Measurements from ENCODE around the gene GALNT17.
"Not testable (repeated sequence)": the region's sequence is repeated elsewhere in the genome, so short reads cannot be mapped to it uniquely, and the experiment has no call there.

GALNT17 gene

GRCh38 chr7:71243736-71244410 is 111.9 kb downstream of the GALNT17 start:
- no peak for TF ChIP-seq CTCF (IDR thresholded peaks at IDR 0.05; ENCODE audit: extremely low read depth, missing control alignments)

DNA sequence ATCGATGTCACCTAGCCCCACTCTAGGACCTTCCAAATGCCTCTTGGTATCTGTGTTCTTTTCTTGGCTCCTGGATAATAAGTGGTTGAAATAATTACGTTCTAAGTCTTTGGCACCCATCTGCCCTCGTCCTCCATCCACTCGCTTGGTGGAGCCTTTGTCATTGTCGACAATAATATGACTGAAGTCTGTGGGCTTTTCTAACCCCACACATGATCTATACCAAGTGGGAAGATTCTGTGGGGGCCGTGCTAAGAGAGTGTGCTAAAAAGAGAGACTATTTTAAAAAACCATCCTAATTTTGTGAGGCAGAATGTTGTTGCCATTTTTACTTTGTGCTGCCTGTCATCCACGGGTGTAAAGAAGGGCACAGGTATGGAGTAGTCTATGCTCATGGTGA is 113.1 kb downstream of the GALNT17 start:
- no peak for TF ChIP-seq CTCF (IDR thresholded peaks at IDR 0.05; ENCODE audit: extremely low read depth, missing control alignments)
- no peak for DNase-seq (ENCODE audit: low spot score)

More at GRCh38 chr7:71243736-71244410, 111.9 kb downstream of the GALNT17 start:
- no peak for DNase-seq (ENCODE audit: low spot score)

DNA sequence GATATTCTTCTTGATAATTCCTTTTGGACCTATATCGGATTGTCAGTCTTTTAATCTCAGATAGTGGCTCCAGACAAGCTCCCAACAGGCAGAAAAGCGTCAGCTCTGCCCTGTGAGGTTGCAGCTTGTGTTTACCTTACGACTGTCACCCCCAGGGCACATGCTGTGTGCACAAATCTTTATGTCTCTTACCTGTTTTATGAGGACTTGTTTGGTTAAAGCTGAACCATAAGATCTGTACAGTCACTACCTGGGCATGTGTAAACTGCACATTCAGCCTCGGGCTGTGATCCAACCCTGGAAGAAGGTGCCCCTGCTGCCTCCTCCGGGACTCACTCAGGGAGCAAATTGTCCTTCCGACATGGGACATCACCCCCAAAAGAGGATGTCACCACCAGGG is 119.8 kb downstream of the GALNT17 start:
- no peak for DNase-seq (ENCODE audit: low spot score)
- no peak for TF ChIP-seq CTCF (IDR thresholded peaks at IDR 0.05; ENCODE audit: extremely low read depth, missing control alignments)

DNA sequence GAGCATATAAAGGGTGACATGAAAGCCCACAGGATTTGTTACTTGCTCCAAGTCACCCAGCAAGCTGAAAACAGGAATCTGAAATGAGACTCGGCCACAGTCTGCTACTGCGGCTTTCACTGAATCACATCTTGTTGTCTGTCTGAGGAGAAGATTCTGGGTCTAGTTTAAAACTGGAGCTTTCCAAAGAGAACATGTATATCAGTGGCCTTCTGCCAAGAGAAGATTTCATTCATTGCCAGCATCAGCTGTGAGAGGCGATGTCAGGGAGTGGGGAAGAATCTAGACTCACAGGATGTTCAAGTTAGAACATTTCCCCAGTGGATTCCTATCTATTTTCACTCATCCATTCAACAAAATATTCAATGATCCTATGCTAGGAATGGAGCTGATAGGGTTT is 122.8 kb downstream of the GALNT17 start:
- TF ChIP-seq CTCF (IDR thresholded peaks at IDR 0.05; ENCODE audit: extremely low read depth, missing control alignments) = no peak
- DNase-seq (ENCODE audit: low spot score) = no peak

DNA sequence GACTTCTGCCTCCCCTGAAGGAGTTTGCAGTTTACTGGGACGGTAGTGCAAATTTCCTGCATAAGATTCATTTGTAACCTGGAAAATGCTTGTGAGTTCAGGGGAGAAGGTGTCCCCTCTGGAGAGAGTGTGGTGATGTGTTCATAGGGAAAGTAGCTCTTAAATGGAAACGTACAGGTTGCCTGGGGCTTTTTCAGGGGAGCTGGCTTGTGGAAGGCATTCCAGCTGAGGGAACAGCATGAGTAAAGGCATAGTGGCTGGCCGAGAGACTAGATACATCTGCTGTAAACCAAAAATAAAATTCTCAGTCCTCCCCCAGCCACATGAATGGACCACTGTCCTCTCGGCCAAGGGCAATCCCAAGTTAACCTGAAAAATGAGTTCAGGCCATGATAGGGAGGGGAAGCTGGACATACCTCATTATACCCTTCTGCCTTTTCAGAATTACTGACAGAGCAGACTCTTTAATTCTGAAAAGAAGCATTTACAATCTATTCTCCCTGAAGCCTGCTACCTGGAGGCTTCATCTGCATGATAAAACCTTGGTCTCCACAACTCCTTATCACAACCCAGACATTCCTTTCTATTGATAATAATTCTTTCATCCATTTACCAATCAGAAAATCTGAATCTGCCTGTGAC is 123.7 kb downstream of the GALNT17 start:
- DNase-seq (ENCODE audit: low spot score) = no peak
- TF ChIP-seq CTCF (IDR thresholded peaks at IDR 0.05; ENCODE audit: extremely low read depth, missing control alignments) = no peak

- DNase-seq (ENCODE audit: low spot score) = no peak
- no peak for TF ChIP-seq CTCF (IDR thresholded peaks at IDR 0.05; ENCODE audit: extremely low read depth, missing control alignments)
These were observed 129.1 kb downstream of the GALNT17 start for GRCh38 chr7:71261066-71261465.

DNA sequence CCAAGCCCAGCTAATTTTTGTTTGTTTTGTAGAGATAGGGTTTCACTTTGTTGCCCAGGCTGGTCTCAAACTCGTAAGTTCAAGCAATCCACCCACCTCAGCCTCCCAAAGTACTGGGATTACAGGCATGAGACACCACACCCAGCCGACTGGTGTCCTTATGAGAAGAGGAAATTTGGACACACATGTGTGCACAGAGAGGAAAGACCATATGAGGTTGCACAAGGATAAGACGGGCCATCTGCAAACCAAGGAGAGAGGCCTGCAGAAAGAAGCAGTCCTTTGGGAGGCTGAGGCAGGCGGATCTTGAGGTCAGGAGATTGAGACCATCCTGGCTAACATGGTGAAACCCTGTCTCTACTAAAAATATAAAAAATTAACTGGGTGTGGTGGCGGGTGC is 130.9 kb downstream of the GALNT17 start:
- DNase-seq (ENCODE audit: low spot score) = not testable (repeated sequence)

GRCh38 chr7:71264005-71264404 is 132.1 kb downstream of the GALNT17 start:
- no peak for DNase-seq (ENCODE audit: low spot score)
- TF ChIP-seq CTCF (IDR thresholded peaks at IDR 0.05; ENCODE audit: extremely low read depth, missing control alignments) = no peak

Data from GM20000 (cell line).